Activated CD8-positive, alpha-beta memory T cell treated with anti-CD3 and anti-CD28 coated beads, Interleukin-2, amount 50 U/mL, for 1 hour (primary cell): ENCODE results near the gene HIF1A.
"Not testable (repeated sequence)": the region's sequence is repeated elsewhere in the genome, so short reads cannot be mapped to it uniquely, and the experiment has no call there.

Source experiments
- DNase-seq: peaks from one replicate; pipeline ENCODE4 v3.0.0-alpha.2; 2020; ENCODE audit errors: extremely low read depth

The HIF1A gene

GRCh38 chr14:61673305-61673704 lies 22.0 kb upstream of the HIF1A start:
- no peak for DNase-seq

DNA sequence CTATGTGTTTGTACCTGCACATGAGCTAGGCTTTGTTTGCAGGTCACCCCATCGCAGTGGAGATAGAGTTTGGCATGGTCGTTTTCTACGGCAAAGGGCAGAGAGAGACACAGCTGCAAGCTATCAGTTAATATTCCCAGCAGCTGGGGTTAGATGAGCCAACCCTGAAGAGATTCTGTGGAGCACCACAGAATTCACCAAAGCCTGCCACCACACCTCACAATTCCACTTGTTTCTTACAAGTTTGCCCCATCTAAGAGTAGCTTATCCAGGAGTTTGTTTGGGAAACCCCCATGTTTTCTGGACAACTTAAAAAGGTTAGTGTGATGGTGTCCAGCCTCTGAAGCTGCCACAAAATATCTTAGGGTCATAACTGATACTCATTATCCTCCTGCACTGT lies 20.0 kb upstream of the HIF1A start:
- DNase-seq, result no peak

- DNase-seq, result no peak
Measured at GRCh38 chr14:61677479-61677878, 17.8 kb upstream of the HIF1A start.

DNA sequence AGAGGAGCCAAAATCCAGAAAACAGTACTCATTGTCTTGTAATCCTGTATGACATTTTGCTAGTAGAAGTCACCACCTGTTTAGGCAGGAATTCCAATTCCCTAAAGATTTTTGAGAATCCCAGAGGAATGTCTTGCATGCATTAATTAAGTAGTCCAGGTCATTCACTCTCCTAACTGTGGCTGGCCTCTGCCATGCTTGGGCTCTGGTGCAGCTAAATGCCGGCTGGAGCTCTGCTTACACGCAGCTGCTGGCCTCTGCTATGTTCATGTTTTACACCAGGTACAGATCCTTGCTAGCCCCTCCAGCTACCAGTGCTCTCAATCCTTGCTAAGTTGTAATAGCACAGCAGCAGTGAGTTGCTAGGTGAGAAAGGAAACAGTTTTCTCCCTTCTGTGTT lies 16.3 kb upstream of the HIF1A start:
- DNase-seq, result no peak

- no peak for DNase-seq
Measured at GRCh38 chr14:61681413-61681812, 13.9 kb upstream of the HIF1A start.

- DNase-seq, result no peak
Measured at GRCh38 chr14:61683108-61683507, 12.2 kb upstream of the HIF1A start.

GRCh38 chr14:61690039-61690438 lies 5.3 kb upstream of the HIF1A start:
- no peak for DNase-seq

DNA sequence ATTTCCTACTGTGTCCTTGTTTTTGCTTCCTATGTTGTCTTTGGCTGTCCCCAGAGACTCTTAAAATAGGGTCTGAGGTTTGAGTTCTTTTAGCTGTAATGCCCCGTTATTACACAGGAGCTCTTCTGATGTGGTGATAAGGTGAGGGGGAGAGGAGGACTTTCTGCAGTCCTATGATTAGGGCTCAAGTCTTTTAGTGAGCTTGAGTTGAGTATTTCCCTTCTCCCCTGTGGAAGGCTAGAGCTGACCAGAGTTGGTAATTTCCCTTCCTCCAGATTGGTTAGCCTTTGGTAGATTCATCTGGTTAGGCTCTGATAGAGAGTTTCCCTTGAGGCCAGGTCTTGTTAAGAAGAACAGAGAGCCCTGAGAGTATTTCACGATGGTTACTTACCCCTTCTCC lies 4.3 kb upstream of the HIF1A start:
- DNase-seq, result no peak

GRCh38 chr14:61691495-61691894 lies 3.8 kb upstream of the HIF1A start:
- DNase-seq, result no peak

DNA sequence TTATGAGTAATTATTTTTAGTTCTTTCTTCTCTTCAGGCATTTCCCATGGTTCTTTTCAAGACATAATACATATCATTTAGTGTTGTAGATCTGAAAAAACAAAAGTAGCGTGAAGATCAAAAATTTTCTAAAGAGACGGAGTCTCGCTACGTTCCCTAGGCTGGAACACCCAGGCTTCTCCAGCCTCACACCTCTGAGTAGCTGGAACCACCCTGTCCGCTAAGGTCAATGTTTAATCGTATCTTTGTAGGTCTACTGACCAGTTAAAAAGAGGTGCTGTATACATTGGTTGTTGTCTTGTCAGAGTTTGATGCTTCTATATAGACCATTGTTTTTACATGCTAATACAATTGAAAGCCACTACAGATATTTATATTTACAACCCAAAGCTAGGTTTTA lies 1.3 kb upstream of the HIF1A start:
- no peak for DNase-seq

DNA sequence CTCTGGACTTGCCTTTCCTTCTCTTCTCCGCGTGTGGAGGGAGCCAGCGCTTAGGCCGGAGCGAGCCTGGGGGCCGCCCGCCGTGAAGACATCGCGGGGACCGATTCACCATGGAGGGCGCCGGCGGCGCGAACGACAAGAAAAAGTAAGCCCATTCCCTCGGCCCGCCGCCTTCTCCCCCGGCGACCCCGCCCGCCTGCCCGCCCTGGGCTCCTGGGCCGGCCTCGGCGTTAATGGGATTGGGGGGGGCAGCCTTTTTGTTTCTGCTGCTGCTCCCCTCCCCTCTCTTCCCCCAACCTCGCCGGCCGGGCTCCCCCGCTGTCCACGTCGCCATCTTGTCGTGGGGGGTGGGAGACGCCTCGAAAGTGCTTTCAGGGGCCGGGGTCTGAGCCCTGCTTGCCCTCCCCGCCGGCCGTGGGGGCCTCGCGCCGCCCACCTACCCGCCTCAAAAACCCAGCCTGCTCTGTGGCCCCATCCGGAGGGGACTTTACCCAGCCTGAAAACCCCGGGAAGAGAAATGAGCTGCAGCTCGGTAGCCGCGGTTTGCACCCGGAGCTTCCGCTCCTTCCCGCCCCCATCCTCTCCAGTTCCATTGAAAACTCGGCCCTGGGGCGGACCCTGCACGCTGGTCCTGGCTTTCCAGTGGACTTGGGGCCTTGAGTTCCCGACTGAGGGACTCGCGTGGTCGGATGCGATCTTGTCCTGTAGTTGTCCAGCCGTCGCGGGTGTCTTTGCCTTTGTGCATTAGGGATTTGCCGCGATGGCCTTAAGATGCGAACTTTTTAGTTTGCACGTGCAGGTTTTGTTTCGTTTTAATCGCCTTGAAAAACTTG lies 598 bp downstream of the HIF1A start:
- no peak for DNase-seq

DNA sequence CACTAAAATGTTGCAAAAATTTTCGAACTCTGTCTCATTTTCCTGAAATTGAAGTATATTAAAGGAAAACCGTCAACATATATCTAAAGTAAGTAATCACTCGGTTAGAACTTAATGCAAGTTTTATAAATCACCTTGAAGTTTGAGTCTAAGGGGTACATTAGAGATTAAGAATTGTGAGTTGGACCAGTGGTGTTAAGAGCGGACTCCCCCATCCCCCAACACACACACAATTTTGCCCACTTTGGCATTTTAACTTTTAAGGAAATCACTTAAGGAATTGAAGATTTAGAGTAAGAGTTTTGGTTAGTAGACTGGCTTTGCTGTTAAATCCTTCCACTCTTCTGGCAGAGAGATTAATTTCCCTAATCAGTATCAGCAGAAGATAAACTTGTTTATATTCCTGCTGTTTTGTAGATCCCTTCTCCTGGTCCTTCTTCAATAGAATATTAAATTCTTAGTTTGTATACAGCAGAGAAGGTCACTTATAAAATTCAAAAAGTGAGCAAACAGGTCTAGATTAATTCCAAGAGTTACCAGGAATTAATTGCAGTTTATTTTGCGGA lies 1.5 kb downstream of the HIF1A start:
- DNase-seq, result no peak

DNA sequence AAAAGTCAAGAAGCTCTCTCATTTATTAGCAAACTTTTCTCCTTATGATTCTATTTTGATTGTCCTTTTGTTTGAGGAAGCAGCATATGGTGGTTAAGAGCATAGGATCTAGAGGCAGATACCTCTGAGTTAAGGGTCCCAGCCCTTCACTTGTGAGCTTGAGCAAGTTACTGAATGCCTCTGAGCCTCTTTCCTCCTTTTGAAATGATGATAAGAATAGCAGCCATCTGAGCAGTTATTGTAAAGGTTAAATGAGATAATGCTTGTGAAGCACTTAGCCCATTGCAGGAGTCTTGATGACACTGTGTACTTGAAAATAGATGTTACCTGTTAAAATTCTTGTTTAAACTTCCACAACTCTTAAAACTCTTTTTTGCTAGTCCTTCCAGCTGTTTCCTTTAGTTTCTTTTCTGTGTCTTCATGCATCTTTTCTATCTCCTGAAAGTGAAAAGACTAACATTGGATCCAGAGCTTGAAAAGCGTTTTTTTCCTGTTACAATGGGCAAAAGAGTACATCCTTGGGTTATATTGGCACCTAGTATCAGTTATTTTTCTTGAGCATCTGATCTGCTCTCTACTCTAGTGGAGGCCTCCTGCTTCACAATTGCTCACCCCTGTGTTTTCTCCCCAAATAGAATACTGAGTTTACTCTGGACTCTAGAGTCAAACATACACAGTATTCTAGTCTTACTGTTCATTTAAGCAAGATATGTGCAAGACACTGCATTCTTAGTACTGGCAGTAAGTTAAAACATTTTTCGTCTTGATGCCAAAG lies 3.1 kb downstream of the HIF1A start:
- DNase-seq, result no peak

DNA sequence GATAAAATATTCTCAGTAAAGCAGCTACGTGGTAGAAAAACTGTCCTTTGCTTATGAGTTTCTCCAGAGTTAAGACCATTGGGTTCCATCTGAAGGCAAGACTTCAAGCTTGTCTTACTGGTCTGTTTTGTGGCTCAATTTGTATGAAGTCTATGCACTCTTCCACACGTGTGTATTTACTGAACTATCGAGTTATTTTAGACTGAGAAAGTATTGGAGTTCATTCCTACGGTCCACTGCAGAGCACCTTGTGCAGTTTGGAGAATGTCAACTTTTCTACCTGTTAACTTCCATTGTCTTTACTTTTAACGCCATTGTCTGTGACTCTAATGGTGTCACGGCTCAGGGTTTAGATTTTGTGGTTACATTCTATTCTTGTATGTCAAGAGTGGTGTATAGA lies 3.7 kb downstream of the HIF1A start:
- no peak for DNase-seq

GRCh38 chr14:61700104-61700886 lies 5.0 kb downstream of the HIF1A start:
- no peak for DNase-seq

DNA sequence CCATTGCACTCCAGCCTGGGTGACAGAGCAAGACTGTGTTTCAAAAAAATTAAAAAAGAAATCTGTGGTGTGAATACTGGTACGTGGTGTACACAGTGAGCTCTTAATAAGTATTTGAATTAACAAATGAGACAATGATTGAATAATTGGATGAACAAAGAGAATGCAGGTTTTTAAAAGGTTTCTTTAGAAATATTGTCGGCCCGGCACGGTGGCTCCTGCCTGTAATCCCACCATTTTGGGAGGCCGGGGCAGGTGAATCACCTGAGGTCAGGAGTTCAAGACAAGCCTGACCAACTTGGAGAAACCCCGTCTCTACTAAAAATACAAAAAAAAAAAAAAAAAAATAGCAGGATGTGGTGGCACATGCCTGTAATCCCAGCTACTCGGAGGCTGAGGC lies 6.6 kb downstream of the HIF1A start:
- DNase-seq, result no peak

GRCh38 chr14:61703342-61704129 lies 8.2 kb downstream of the HIF1A start:
- no peak for DNase-seq

DNA sequence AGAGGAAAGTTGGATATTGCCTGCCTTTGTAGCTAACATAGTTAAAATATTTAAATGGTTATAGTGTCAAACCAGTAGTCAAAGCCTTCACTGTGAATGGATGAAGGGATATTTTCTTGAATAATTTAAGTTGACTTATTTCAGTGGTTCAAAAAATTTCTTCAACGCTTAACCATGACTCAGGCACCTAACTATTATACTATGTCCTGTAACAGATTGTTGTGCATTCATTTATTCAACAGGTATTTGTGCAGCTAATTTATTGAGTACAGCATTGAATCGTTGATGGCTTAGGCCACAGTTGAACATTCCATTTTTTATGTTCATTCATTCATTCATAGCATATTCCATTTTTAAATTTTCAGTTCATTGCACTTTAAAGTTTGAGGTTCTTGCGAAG lies 9.2 kb downstream of the HIF1A start:
- no peak for DNase-seq

- DNase-seq, result no peak
Measured at GRCh38 chr14:61705017-61705416, 9.7 kb downstream of the HIF1A start.

GRCh38 chr14:61706096-61706690 lies 10.9 kb downstream of the HIF1A start:
- DNase-seq, result no peak

GRCh38 chr14:61707774-61708173 lies 12.5 kb downstream of the HIF1A start:
- not testable (repeated sequence) for DNase-seq
